Gastroesophageal sphincter (tissue), 4 donors: ENCODE measurements around the gene TEDC1. TPM values are rescaled to one million over a fixed set of nuclear protein-coding genes. Genes with fewer than 3 reads are reported as not detected.

ENCODE experiments used
- ATAC-seq: fragments of 150-250 bp; one replicate; pipeline ENCODE4 v1.9.1; 2016; ENCODE audit warnings: mild to moderate bottlenecking, moderate library complexity
- H3K27ac ChIP-seq, 4 donors: fragments of 200-600 bp; sonication (generic) in 3 of 4; 1 replicate in 3 of 4; 2 replicates in 1 of 4; pipeline ENCODE4 v1.5.1; 2016 to 2019
- H3K27me3 ChIP-seq: fragments of 200-600 bp; sonication (generic); one replicate; pipeline ENCODE4 v1.5.1; 2019
- H3K36me3 ChIP-seq, 2 donors: fragments of 200-600 bp; sonication (generic); one replicate each; pipeline ENCODE4 v1.5.1; 2019; ENCODE audit warnings: control low read depth in 1 of 2
- H3K4me1 ChIP-seq, 3 donors: fragments of 200-600 bp; sonication (generic); 1 replicate in 2 of 3; 2 replicates in 1 of 3; pipeline ENCODE4 v1.5.1; 2016 to 2019; ENCODE audit warnings: control low read depth in 2 of 3
- H3K4me3 ChIP-seq, 2 donors: fragments of 200-600 bp; sonication (generic); one replicate each; pipeline ENCODE4 v1.5.1; 2019; ENCODE audit warnings: mild to moderate bottlenecking in 1 of 2, moderate library complexity in 1 of 2
- H3K9me3 ChIP-seq, 3 donors: fragments of 200-600 bp; sonication (generic); one replicate each; pipeline ENCODE4 v1.5.1; 2017 to 2019; ENCODE audit warnings: control low read depth in 2 of 3
- EP300 ChIP-seq: sonication (generic); formaldehyde crosslinking; IDR thresholded peaks from one replicate; pipeline ENCODE4 v1.6.1; 2017; ENCODE audit warnings: antibody characterized with exemption, mild to moderate bottlenecking
- POLR2A ChIP-seq, 2 donors: fragments of 450-650 bp; IDR thresholded peaks; one replicate each; pipeline ENCODE4 v1.6.1; 2017; ENCODE audit warnings: antibody characterized with exemption in 2 of 2, mild to moderate bottlenecking in 2 of 2, moderate library complexity in 1 of 2
- POLR2AphosphoS5 ChIP-seq: sonication (generic); formaldehyde crosslinking; IDR thresholded peaks from one replicate; pipeline ENCODE4 v1.6.1; 2017; ENCODE audit warnings: antibody characterized with exemption
- WGBS, 2 donors: methylation state at CpG; one replicate each; pipeline ENCODE4 v1.1.5; 2018; ENCODE audit warnings: low coverage in 1 of 2; 5-methylcytosine and 5-hydroxymethylcytosine counted together
- total RNA-seq, 4 donors: library from RNA; depleted of rRNA; stranded (reverse); fragments of >200 nt; gene quantifications; one replicate each; pipeline ENCODE4 v1.1.0, GENCODE V29; 2016
- TF ChIP-seq, protein P1 (sequence below), 4 experiments: fragments of 200-600 bp in 2 of 4; fragments of 450-650 bp in 2 of 4; sonication (generic) in 1 of 4; IDR thresholded peaks; one replicate each; pipeline ENCODE4 v1.5.1; 2017 to 2019; ENCODE audit warnings: antibody characterized with exemption in 4 of 4, mild to moderate bottlenecking in 2 of 4, moderate library complexity in 2 of 4

The TEDC1 gene
- total RNA-seq, 4 donors from 2014 or later: 4.6 to 7.9 (median 5.4) TPM

DNA sequence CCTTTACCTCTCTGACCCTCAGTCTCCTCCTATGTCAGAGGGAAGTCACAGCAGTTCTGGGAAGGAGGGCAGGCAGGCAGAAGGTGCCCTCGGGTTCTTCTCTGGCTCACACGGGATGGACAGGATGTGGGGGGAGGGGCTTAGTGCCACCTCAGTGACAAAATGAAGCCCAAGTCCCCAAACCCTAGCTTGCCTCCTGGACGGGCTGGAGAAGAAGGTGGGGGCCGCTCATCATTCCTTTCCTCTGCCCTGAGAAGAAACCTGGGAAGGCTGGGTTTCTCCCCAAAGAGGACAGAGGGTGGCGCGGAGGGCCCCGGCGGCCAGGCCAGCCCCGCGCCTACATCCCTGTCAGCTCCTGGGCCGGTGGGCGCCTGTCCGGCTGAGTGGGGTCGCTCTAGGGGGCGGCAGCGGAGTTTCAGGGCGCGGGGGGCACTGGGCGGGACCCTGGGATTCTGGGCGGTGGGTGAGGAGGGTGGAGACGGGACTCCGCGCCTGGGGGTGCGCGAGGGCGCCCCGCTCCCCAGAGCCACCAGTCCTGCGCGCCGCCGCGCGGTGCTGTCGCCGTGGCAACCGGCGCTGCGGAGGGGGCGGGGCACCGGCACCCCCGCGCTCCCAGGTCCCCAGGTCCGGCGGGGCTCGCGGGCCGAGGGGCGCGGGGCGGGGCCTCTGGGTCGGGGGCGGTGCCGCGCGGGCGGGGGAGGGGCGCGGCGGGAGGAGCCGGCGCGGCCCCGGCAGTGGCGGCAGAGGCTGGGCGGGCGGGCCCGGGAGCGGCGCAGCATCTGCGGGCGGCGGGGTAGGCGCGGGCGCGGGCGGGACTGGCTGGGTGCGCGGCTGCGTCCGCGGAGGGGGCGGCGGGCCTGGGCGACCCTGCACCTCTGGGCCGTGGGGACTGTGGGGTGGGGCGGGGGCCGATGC is 35.1 kb downstream of the TEDC1 start, which contains the start of gene TMEM121:
Gene TMEM121, plus strand, starts transcription at position 723 of the 915 bp plus-strand sequence. CDS start 2,252 bp downstream, outside the sequence.
- no CpG with 5 or more reads among the region's 88 CpGs for WGBS, 2 donors
- Histone ChIP-seq H3K4me3 (peak within 1 kb of the TSS; percentile 64 to 72), H3K9me3 (no peaks in the 10 kb centered on the region), H3K36me3 (peaks cover 0 to 22% of the 10 kb centered on the region in 2 donors), H3K4me1 (peaks cover 0 to 48% (median 18%) of the 10 kb centered on the region in 3 donors), H3K27me3 (peaks cover 7% of the 10 kb centered on the region), H3K27ac (peak within 1 kb of the TSS in 3 of 4 donors; percentile 56 to 74 (median 65))
- no peak for TF ChIP-seq EP300
- TF ChIP-seq, protein P1, sequence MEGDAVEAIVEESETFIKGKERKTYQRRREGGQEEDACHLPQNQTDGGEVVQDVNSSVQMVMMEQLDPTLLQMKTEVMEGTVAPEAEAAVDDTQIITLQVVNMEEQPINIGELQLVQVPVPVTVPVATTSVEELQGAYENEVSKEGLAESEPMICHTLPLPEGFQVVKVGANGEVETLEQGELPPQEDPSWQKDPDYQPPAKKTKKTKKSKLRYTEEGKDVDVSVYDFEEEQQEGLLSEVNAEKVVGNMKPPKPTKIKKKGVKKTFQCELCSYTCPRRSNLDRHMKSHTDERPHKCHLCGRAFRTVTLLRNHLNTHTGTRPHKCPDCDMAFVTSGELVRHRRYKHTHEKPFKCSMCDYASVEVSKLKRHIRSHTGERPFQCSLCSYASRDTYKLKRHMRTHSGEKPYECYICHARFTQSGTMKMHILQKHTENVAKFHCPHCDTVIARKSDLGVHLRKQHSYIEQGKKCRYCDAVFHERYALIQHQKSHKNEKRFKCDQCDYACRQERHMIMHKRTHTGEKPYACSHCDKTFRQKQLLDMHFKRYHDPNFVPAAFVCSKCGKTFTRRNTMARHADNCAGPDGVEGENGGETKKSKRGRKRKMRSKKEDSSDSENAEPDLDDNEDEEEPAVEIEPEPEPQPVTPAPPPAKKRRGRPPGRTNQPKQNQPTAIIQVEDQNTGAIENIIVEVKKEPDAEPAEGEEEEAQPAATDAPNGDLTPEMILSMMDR (IDR thresholded peaks at IDR 0.05): peak in 1 of 4 experiments; percentile 11
- ATAC-seq: peak; percentile 30

DNA sequence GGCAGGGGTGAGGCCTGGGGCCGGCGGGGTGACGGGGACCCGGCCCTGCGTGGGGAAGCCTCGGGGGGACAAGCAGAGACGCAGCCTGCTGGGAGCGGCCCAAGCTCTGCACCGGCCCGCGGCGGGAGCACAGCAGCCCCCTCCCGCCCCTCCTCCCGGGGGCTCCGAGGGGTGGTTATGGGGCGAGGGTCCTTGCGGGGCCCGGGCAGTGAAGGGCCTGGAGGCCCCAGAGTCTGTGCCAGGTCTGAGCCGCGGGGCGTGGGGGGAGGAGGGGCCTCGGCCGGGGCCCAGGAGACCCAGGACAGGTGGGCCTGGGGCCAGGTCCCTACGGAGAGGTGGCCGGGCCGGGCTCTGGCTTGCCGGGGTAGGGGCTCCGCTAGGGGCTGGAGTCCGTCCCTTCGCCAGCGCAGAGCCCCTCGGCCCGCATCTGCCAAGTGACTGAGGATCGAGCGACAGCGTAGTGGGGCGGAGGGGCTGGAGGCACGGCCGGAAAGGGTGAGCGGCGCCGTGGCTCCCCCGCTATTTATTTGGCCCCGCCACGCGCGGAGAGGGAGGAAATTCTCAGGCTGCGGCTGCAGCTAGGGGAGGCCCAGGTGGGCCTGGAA is 35.8 kb downstream of the TEDC1 start:
- peaks cover 0 to 22% of the 10 kb centered on the region in 2 donors for H3K36me3 ChIP-seq
- peaks cover 0 to 48% (median 18%) of the 10 kb centered on the region in 3 donors for H3K4me1 ChIP-seq
- no peaks in the 10 kb centered on the region for H3K9me3 ChIP-seq
- TF ChIP-seq POLR2AphosphoS5 (no peak), EP300 (no peak), POLR2A (IDR thresholded peaks at IDR 0.05) (no peak)
- TF ChIP-seq, protein P1 (IDR thresholded peaks at IDR 0.05): no peak
- H3K27me3 ChIP-seq: peaks cover 5% of the 10 kb centered on the region
- peak overlapping the region; percentile 64 to 72 for H3K4me3 ChIP-seq
- ATAC-seq: no peak
- no CpG with 5 or more reads among the region's 48 CpGs for WGBS, 2 donors
- peak overlapping the region in 3 of 4 donors; percentile 24 to 74 (median 56) for H3K27ac ChIP-seq

DNA sequence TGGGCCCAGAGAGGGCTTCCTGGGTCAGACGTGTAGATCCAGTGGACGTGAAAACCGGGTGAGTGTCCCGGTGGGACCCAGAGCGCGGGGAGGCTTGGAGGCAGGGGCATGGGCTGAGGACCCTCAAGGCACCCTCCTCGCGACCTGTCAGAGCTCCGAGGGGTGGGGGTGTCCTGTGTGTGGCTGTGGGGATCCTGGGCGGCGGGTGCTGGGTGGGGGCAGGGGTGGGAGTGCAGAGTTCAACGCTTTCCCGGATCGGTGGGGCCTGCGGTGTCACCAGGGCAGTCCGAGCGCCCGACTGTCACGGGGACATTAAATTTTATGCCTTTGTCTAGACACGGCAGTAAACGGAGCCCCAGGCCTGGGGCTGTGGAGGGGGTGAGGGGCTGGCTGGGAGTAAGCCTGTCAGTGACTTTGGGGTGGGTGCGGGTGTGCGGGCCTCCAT is 36.4 kb downstream of the TEDC1 start:
- no peaks in the 10 kb centered on the region for H3K9me3 ChIP-seq
- H3K4me3 ChIP-seq: peak overlapping the region; percentile 64 to 72
- peaks cover 0 to 22% of the 10 kb centered on the region in 2 donors for H3K36me3 ChIP-seq
- no peak for TF ChIP-seq POLR2A (IDR thresholded peaks at IDR 0.05)
- no peak for TF ChIP-seq POLR2AphosphoS5
- TF ChIP-seq, protein P1 (IDR thresholded peaks at IDR 0.05): no peak
- no peak for TF ChIP-seq EP300
- no peak for ATAC-seq
- H3K4me1 ChIP-seq: peaks cover 0 to 48% (median 18%) of the 10 kb centered on the region in 3 donors
- H3K27ac ChIP-seq: peak overlapping the region in 2 of 4 donors; percentile 24 to 74
- H3K27me3 ChIP-seq: no peaks in the 10 kb centered on the region
- WGBS, 2 donors: no CpG with 5 or more reads among the region's 23 CpGs

DNA sequence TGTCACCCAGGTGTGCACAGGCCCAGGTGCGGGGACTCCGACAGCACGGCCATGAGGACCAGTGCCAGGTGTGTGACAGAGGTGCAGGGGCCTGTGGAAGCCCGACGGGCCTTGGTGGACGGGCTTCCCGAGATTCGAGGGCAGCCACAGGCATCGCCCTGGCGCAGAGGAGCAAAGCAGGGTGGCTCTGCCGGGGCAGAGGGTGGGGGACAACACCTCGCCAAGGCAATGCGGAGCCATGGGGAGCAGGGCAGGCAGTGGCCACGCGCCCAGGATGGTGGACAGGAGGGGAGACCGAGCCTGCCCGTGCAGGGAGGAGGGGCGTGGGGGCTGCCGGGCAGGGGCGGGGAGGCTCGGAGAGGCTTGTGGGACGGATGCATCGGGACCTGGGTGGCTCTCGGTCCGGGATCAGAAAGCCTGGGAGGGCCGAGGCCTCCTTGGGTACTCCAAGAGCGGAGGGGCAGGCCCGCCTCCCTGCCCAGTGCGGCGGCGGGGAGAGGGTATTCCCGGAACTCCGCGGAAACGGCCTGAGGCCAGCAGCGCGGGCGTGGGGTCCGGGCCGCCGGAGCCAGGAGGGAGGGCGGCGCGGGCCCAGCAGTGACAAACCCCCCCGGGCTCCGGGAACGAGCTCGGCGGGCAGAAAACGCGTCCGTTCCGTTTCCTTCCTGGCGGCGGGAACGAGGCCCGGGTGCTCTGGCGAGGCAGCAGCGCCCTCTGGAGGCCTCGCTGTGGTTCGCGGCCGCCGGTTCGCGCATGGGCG is 37.0 kb downstream of the TEDC1 start:
- Histone ChIP-seq H3K9me3 (no peaks in the 10 kb centered on the region), H3K27ac (peak overlapping the region in 3 of 4 donors; percentile 74 to 77 (median 74)), H3K27me3 (no peaks in the 10 kb centered on the region), H3K36me3 (peaks cover 0 to 22% of the 10 kb centered on the region in 2 donors), H3K4me3 (peak overlapping the region; percentile 46 to 64), H3K4me1 (peaks cover 0 to 48% (median 18%) of the 10 kb centered on the region in 3 donors)
- WGBS, 2 donors: 4% methylated on average over 5 of the region's 67 CpGs; no CpG with 5 or more reads in 1 of the 2 donors
- ATAC-seq: peak; percentile 85
- TF ChIP-seq EP300: no peak
- TF ChIP-seq, protein P1 (IDR thresholded peaks at IDR 0.05): peak in 3 of 4 experiments; percentile 86 to 97 (median 90)
- peak; percentile 22 to 51 for TF ChIP-seq POLR2A (IDR thresholded peaks at IDR 0.05)
- peak; percentile 63 for TF ChIP-seq POLR2AphosphoS5
